ENCODE results near the gene IGSF10.

DNA sequence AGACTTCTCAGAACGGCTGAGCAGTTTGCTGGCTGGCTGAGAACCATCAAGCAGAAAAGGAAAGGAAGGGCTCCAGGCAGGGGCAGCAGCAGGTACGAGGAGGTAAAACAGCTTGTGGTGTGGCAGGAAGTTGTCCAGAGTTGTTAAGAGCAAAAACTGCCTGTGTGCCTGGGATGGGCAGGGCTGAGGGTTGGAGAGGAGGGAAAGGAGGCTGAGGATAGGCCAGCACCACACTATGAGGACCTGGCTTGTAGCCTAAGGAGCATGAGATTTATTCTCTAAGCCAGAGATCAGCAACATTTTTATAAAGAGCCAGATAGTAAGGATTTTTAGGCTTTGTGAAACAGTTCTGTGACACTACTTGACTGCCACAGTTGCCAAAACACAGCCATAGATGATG lies 8.0 kb downstream of the IGSF10 start:
- no peak for TF ChIP-seq ZFP30 (CRISPR knock-in tag; IDR thresholded peaks at IDR 0.05)
- no peak for TF ChIP-seq ZNF70 (CRISPR knock-in tag; IDR thresholded peaks at IDR 0.05)
- TF ChIP-seq, protein P1, sequence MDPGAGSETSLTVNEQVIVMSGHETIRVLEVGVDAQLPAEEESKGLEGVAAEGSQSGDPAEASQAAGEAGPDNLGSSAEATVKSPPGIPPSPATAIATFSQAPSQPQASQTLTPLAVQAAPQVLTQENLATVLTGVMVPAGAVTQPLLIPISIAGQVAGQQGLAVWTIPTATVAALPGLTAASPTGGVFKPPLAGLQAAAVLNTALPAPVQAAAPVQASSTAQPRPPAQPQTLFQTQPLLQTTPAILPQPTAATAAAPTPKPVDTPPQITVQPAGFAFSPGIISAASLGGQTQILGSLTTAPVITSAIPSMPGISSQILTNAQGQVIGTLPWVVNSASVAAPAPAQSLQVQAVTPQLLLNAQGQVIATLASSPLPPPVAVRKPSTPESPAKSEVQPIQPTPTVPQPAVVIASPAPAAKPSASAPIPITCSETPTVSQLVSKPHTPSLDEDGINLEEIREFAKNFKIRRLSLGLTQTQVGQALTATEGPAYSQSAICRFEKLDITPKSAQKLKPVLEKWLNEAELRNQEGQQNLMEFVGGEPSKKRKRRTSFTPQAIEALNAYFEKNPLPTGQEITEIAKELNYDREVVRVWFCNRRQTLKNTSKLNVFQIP (CRISPR knock-in tag; IDR thresholded peaks at IDR 0.05; ENCODE audit: borderline replicate concordance, low read depth), result no peak
- TF ChIP-seq, protein P2, sequence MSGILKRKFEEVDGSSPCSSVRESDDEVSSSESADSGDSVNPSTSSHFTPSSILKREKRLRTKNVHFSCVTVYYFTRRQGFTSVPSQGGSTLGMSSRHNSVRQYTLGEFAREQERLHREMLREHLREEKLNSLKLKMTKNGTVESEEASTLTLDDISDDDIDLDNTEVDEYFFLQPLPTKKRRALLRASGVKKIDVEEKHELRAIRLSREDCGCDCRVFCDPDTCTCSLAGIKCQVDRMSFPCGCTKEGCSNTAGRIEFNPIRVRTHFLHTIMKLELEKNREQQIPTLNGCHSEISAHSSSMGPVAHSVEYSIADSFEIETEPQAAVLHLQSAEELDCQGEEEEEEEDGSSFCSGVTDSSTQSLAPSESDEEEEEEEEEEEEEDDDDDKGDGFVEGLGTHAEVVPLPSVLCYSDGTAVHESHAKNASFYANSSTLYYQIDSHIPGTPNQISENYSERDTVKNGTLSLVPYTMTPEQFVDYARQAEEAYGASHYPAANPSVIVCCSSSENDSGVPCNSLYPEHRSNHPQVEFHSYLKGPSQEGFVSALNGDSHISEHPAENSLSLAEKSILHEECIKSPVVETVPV (CRISPR knock-in tag; IDR thresholded peaks at IDR 0.05), result no peak
- TF ChIP-seq RARB (CRISPR knock-in tag; IDR thresholded peaks at IDR 0.05), result no peak
